ENCODE results near the gene NUDT7.

The NUDT7 gene

GRCh38 chr16:77722309-77723107 lies at the start of gene NUDT7:
Gene NUDT7, plus strand, starts transcription at chr16:77722514. Its CDS starts 69 bp downstream, at chr16:77722583.
- DNase-seq: peak; percentile 84 to 89

GRCh38 chr16:77674888-77675287 lies 47.4 kb upstream of the NUDT7 start:
- DNase-seq: no peak

- DNase-seq: peak in 1 of 2 experiments; percentile 26
These were observed 46.6 kb upstream of the NUDT7 start for GRCh38 chr16:77675464-77676324.

- DNase-seq: no peak
These were observed 45.2 kb upstream of the NUDT7 start for GRCh38 chr16:77677129-77677528.

GRCh38 chr16:77679391-77679790 lies 42.9 kb upstream of the NUDT7 start:
- no peak for DNase-seq

GRCh38 chr16:77679901-77680300 lies 42.4 kb upstream of the NUDT7 start:
- DNase-seq: no peak

GRCh38 chr16:77680496-77680895 lies 41.8 kb upstream of the NUDT7 start:
- DNase-seq: no peak

GRCh38 chr16:77682586-77682985 lies 39.7 kb upstream of the NUDT7 start:
- no peak for DNase-seq

- no peak for DNase-seq
These were observed 38.7 kb upstream of the NUDT7 start for GRCh38 chr16:77683397-77684180.

GRCh38 chr16:77684181-77684526 lies 38.2 kb upstream of the NUDT7 start:
- DNase-seq: no peak

GRCh38 chr16:77686385-77686784 lies 35.9 kb upstream of the NUDT7 start:
- DNase-seq: no peak

- no peak for DNase-seq
These were observed 32.3 kb upstream of the NUDT7 start for GRCh38 chr16:77689971-77690370.

- DNase-seq: no peak
These were observed 31.9 kb upstream of the NUDT7 start for GRCh38 chr16:77690416-77690815.

- no peak for DNase-seq
These were observed 29.7 kb upstream of the NUDT7 start for GRCh38 chr16:77692612-77693011.

- no peak for DNase-seq
These were observed 26.2 kb upstream of the NUDT7 start for GRCh38 chr16:77696149-77696548.

- no peak for DNase-seq
These were observed 21.5 kb upstream of the NUDT7 start for GRCh38 chr16:77700846-77701245.

- no peak for DNase-seq
These were observed 17.0 kb upstream of the NUDT7 start for GRCh38 chr16:77705351-77705750.

- DNase-seq: no peak
These were observed 11.1 kb upstream of the NUDT7 start for GRCh38 chr16:77711179-77711578.

GRCh38 chr16:77711775-77712174 lies 10.5 kb upstream of the NUDT7 start:
- no peak for DNase-seq

GRCh38 chr16:77715145-77715544 lies 7.2 kb upstream of the NUDT7 start:
- no peak for DNase-seq

- no peak for DNase-seq
These were observed 484 bp upstream of the NUDT7 start for GRCh38 chr16:77721752-77722308.

GRCh38 chr16:77723108-77723514 lies 797 bp downstream of the NUDT7 start:
- DNase-seq: no peak

GRCh38 chr16:77724174-77724573 lies 1.9 kb downstream of the NUDT7 start:
- DNase-seq: no peak
